ENCODE data around the gene TMEM88. TPM values are rescaled to one million over a fixed set of nuclear protein-coding genes. Genes with fewer than 3 reads are reported as not detected.
"Not testable (repeated sequence)": the region's sequence is repeated elsewhere in the genome, so short reads cannot be mapped to it uniquely, and the experiment has no call there.

TMEM88 gene
- total RNA-seq, 1 experiment from 2014 or later, result not detected

GRCh38 chr17:7856011-7856810, 1.3 kb downstream of the TMEM88 start:
- DNase-seq (ENCODE audit: low spot score), result no peak

- peak; percentile 98 for DNase-seq (ENCODE audit: low spot score)
Measured at GRCh38 chr17:7856811-7857712, 2.2 kb downstream of the TMEM88 start, which contains the start of gene NAA38. NAA38 (minus strand) TSS chr17:7857559; CDS start chr17:7857463, 96 bp downstream.

DNA sequence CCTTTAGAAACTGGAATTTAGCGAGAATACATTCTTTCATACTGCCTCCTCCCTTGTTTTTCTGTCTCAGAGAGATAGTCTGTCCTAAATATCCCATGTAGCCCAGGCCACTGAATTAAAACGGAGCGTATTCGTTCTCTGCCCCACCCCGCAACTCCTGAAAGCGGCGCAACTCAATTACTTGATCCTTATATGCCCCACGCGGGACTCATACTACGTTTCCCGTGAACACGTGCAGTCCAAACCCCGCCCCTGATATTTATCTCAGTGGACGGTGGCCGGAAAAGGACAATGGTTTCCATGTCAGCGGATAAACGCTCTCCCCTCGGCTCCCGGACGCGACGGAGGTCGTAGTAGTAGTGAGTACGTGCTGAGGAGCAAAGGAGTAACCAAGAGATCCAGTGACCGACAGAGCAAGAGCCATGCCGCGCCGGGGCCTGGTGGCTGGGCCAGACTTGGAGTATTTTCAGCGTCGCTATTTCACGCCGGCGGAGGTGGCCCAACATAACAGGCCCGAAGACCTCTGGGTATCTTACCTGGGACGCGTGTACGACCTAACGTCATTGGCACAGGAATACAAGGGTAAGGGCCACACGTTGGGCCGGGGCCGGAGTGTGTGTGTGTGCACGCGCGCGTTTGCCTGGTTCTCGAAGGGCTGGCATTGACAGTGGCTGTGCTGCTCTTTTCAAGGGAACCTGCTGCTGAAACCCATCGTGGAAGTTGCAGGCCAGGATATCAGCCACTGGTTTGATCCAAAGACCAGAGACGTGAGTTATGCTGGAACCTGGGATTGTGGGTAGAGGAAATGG, 3.1 kb downstream of the TMEM88 start, which contains the start of gene CYB5D1:
CYB5D1 (plus strand) TSS at position 291 of the 809 bp plus-strand sequence; CDS start at position 423, 132 bp downstream.
- DNase-seq (ENCODE audit: low spot score), result peak; percentile 82

DNA sequence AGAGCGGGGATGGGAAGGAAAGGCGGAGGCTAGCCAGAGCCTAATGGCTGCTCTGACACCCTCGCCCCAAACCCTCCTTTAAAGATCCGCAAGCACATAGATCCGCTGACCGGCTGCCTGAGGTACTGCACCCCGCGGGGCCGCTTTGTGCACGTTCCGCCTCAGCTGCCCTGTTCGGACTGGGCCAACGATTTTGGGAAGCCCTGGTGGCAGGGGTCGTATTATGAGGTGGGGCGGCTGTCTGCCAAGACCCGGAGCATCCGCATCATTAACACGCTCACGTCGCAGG, 3.6 kb downstream of the TMEM88 start:
- DNase-seq (ENCODE audit: low spot score), result no peak

- DNase-seq (ENCODE audit: low spot score), result no peak
Measured at GRCh38 chr17:7859028-7859427, 4.2 kb downstream of the TMEM88 start.

GRCh38 chr17:7862692-7863437, 8.0 kb downstream of the TMEM88 start:
- DNase-seq (ENCODE audit: low spot score), result no peak

DNA sequence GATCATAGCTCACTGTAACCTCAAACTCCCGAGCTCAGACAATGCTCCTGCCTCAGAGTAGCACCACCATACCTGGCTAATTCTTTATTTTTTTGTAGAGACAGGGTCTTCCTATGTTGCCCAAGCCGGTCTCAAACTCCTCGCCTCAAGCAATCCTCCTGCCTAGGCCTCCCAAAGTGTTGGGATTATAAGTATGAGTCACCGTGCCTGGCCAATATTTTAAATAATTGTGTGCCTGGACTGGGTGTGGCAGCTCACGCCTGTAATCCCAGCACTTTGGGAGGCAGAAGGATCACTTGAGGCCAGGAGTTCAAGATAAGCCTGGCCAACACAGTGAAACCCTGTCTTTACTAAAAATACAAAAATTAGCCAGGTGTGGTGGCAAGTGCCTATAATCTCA, 9.5 kb downstream of the TMEM88 start:
- not testable (repeated sequence) for DNase-seq (ENCODE audit: low spot score)

DNA sequence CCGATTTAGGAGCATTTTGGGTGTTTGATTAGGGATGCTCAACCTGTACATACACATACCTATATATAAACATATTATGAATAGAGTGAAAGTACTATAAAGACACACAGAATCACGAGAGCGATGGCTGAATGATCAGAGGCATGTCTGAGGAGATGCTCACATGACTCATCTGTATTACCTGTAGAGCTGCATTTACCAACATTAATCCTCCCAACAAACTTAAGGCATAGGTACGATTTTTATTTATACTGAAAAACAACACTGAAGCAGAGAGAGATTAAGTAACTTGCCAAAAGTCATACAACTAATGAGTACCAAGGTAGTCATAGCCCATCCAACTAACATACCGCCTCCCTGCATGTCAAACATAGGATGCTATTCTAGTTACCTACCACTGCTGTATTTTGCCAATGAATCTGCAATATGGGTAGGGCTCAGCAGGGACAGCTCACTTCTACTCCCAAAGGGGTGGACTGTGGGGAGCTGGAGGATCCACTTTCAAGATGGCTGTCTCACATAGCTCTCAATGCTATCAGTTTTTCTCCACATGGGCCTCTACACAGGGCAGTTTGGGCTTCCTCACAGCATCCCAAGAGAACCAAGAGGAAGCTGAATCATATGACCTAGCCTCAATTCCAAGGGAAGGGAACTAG, 10.3 kb downstream of the TMEM88 start:
- no peak for DNase-seq (ENCODE audit: low spot score)

DNA sequence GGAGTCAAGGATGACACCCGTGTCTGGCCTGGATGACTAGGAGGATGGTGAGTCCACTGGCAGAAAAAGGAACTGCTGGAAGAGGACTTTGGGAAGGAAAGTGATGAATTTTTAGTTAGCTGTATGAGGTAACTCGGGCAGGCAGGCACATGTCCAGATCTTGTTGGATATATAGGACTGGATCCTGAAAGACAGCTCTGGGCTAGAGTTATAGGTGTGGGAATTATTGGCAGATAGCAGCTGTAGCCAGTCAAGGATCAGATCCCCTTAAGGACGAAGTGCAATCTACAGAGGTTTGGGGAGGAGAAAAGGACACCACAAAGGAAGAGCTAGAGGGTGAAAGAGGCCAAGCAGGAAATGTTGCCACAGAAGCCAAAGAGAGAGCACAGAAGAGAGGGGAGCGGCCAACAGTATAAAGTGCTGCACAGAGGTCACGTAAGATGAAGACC, 13.0 kb downstream of the TMEM88 start:
- DNase-seq (ENCODE audit: low spot score), result no peak

DNA sequence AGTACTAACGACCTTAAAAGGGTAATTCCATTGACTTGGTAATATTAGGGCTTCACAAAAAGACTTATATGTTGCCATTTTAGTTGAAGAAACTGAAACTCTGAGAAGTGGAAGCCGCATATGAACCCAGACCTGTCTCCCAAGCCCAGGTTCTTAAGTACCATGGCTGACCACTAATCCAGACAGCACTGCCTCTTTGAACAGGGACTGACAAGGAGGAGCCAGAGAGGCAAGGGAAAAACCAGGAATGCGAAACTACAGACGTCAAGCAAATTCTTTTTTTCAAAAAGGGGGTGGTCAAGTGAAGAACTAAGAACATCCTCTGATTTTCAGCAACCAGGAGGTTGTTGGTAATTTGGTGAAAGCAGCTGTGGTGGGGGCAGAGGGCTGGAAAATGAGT, 18.2 kb downstream of the TMEM88 start:
- DNase-seq (ENCODE audit: low spot score), result no peak

DNA sequence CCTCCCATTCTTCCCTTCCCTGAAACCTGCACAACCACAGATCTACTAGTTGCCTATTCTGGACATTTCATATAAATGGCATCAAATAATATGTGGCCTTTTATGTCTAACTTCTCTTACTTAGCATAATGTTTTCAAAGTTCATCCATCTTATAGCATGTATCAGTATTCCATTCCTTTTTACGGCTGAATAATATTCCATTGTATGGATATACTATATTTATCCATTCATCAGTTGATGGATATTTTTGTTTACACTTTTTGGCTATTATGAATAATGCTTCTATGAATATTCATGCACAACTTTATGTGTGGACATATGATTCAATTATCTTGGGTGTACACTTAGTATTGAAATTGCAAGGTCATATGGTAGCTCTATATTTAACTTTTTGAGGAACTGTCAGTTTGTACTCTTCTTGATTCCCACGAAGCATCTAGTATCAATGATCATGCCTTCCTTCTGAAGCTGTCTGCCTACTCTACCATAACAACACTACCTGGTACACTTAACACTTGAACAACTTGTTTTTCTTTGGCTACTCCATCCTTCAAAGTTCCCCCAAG, 21.0 kb downstream of the TMEM88 start:
- no peak for DNase-seq (ENCODE audit: low spot score)

- DNase-seq (ENCODE audit: low spot score), result no peak
Measured at GRCh38 chr17:7878234-7878633, 23.4 kb downstream of the TMEM88 start.

DNA sequence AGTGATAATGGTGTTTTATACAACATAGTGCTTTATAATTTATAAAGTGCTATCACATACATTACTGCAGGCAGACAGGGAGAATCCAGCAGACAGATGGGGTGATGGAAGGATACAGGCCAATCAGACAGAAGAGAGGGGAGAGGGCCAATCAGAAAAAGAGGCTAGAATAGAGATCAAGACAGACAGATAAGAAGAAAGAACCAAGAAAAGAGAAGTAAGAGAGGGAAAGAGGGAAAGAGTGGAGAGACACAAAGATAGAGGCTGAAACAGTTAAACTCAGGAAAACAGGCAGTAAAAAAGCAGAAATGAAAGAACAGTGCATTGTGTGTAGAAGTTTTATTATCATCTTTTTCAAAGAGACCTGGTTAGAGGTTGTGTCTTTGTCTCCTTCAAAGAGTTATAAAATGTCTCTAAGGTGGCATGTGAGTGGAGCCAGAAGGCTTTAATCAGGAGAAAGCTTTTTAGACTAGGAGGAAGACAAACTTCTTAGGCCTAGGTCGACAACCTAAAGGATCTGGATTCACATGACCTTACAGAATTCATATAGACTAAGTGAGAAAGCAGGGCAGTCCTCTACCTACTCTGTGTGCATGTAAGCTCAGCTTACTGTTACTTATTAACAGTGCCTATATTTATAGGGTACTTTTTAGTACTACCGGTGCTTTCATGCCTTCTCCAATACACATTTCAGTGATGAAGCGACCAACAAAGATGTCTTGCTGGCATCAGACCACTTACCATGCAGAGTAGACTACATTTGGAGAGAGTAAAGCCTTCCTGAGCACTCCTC, 25.4 kb downstream of the TMEM88 start:
- no peak for DNase-seq (ENCODE audit: low spot score)

- DNase-seq (ENCODE audit: low spot score), result no peak
Measured at GRCh38 chr17:7881276-7882054, 26.6 kb downstream of the TMEM88 start.

- DNase-seq (ENCODE audit: low spot score), result no peak
Measured at GRCh38 chr17:7882068-7882467, 27.2 kb downstream of the TMEM88 start.

- DNase-seq (ENCODE audit: low spot score), result no peak
Measured at GRCh38 chr17:7882629-7883028, 27.8 kb downstream of the TMEM88 start.

DNA sequence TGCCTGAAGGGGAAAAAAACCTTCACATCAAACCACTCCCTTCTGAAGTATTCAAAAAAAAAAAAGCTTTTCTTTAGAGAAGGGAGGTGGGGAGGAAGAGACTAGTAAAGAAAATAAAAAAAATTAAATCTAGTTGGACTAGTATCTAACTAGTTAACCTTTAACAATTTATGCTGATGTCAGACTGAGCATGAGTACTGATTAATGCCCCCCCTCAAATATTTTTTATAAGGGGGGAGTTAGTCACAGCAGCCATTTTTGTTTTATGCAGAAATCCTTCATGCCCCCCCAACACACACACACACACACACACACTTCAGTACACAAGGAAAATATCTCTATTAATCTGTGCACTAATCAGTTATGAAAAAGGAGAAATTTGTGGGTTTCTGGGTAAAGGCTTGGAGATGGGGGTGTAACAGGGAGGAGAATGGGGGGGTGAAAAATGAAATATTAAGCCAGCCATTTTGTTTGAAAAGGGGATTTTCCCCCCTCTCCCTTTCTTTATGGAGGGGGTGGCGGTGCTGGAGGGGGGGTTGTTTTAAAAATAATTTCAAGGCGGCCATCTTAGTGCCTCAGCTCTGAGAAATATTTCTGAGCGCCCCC, 29.0 kb downstream of the TMEM88 start:
- DNase-seq (ENCODE audit: low spot score), result no peak

Measured in H4 (cell line).